GM21576 (cell line): ENCODE data around the gene PHACTR2.

ENCODE experiments used
- ATAC-seq: cut with Tn5 transposase; IDR thresholded peaks from one replicate; pipeline ENCODE4 v1.9.1; 2021; ENCODE audit warnings: mild to moderate bottlenecking, moderate library complexity; ENCODE audit not compliant: unreplicated experiment

The PHACTR2 gene

DNA sequence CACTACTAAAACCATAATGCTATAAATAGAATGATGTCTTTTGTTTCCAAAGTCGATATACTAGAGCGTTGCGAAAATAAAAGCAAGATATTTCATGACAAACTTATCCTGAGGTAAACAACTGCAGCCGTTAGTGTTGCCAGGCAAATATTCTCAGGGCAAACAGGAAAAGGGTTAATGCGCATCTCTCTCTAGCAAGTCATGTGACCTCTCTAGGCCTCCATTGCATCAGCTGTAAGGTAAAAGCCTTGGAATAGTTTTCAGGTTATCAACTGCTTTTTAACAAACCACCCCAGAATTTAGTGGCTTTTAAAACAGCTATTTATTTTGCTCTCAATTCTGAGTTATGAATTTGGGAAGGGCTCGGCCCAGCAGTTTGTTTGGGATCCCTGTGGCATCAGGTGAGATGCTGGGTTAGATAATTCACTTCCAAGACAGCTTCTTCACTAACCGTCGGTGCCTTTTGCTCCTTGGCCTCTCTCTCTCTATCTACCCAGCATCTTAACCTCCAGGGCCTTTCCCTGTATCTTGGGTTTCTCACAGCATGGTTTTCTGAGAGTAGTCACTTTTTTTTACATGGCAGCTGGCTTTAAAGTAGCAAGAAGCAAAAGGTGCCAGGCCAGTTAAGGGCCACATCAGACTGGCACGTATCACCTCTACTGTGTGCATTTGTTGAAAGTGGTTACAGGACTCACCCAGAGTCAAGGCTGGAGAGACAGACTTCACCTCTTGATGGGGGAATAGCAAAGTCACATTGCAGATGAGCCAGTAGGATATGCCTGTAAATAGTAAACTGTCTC is 126.2 kb downstream of the PHACTR2 start:
- ATAC-seq: no peak

- ATAC-seq: no peak
Observed at GRCh38 chr6:143804835-143805239, 127.1 kb downstream of the PHACTR2 start.

DNA sequence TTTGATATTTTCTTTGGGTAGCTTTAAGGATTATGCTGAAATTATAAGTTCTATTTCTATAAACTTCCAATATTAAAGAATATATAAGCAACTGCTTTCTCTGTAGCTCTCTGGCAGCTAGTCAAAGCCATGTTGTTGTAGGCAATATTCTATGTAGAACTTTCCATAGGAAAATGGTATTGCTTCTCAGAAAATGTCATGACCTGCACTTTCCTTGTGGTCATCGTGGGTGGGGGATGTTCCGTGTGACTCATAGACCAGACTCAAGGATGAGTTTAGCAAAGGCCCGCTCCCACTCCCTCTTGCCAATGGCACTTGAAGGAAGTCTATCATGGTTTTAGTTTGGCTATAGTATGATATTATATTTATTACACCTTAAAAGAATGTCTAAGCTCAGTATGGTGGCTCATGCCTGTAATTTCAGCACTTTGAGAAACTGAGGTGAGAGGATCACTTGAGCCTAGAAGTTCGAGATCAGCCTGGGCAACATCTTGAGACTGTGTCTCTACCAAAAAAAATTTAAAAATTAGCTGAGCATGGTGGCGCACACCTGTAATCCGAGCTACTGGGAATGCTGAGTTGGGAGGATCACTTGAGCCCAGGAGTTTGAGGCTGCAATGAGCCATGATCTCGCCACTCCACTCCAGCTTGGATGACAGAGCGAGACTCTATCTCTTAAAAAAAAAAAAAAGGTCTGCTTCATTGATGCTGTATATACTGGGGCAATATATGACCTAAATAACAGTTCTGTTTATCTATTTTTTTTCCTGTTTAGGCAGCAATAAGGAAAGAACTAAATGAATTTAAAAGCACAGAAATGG is 128.7 kb downstream of the PHACTR2 start:
- ATAC-seq: no peak

DNA sequence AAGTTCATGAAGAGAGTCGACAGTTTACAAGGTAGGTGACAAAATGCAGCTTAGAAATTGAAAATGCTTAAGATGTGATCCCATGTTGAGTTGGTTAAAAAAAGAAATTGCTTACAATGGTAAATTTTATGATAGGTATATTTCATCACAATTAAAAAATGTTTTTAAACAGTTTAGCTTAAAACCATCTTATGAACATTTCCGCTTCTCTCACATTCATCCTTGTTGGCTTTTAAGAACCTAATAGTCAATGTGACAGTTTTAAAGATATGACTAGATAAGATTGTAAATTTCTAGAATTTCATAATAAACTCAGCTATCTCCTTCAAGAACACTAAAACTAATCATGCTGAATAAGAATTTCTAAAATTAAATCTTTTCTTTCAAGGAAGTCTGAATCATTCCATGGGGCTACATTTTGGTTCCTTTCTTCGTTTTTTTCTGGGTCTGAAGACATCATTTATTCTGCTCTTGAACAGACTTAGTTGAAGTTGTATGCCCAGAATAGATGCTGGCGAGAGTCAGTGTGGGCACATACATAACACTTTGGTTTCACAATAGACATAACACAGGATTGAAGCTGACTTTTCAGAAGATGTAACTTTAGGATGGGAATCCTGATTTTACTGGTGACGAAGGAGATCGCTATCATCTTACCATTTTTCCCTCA is 129.5 kb downstream of the PHACTR2 start:
- no peak for ATAC-seq

- no peak for ATAC-seq
Observed at GRCh38 chr6:143810745-143811144, 133.0 kb downstream of the PHACTR2 start.

DNA sequence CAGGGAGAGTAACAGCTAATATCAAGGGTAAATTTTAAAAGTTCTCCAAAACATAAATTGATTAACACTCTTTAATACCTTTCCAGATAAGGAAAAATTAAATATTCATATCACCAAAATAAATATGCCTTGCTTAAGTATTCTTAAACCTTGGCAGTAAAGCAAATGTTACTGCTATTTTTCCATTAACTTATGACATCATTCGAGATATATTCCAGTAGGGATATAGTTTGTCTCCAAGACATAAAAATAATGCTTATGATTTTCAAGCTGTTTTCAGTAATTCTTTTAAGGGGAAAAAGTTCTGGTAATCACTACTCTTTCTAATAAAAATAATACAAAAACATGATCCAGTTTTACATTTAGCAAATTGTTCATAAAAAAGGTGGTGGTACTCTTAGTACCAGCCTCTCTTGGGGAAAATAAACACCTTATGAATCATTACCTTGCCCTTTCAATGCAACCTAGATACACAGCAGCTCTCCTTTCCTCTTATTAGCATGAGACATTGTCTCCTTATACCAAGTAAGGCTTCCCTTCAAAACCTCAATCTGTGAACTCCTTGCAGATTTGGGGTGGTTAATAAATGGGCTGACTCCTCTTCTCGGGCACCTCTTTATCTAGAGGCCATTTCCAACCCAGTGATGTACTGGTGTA is 133.9 kb downstream of the PHACTR2 start:
- ATAC-seq: no peak

- ATAC-seq: no peak
Observed at GRCh38 chr6:143817621-143818020, 139.9 kb downstream of the PHACTR2 start.

DNA sequence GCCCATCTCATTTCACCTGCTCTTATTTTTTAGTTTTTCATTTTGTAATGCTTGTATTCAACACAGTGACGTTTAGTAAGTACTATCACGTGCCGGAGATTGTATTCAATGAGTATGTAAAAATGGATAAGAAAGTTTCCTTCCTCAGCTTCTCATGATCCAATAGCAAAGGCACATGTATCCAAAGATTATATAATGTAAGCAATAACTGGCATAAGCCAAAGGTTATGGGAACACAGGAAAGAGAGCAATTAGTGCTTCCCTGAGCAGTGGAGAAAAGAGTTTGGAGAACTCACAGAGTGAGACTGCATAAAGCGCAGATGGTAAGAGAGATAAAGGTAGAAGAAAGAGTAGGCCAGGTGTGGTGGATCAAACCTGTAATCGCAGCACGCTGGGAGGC is 143.6 kb downstream of the PHACTR2 start:
- no peak for ATAC-seq

GRCh38 chr6:143822584-143823024 is 144.8 kb downstream of the PHACTR2 start:
- ATAC-seq: no peak

DNA sequence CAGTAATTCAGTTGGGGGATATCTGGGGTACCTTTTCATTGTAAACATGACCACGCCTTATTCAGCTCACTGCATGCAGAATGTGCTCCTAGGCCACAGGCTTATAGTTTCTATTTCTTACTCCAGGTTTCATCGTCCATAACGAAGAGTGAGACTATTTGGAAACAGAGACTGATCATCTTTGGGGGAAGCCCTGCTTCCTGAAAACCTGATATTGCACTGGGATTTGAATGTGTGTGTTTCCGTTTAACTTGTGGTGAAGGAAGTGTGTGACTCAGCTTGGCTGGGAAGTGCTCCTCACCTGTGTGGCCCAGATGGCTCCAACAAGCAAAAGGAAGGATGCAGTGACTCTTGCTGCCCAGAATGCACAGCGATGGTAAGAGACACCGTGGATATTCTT is 145.8 kb downstream of the PHACTR2 start:
- ATAC-seq: no peak

- ATAC-seq: no peak
Observed at GRCh38 chr6:143828572-143828971, 150.8 kb downstream of the PHACTR2 start.

GRCh38 chr6:143836150-143836549 is 158.4 kb downstream of the PHACTR2 start:
- ATAC-seq: no peak

DNA sequence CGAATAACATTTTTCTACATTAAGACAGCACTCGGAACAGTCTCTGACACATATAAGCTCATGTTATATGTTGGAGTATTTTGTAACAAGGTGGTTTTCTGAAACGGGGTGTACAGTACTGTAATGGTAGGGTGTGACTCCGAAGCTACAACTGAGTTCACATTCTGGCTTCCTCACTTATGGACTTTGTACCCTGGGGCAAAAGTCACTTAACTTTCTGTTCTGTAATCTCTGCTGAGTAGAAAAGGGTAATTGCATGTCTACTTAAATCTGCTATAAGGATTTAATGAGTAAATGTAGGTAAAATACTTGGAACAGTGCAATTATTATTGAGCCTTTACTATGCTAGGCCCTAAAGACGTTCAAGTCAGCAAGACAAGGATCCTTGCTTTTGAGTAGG is 160.6 kb downstream of the PHACTR2 start:
- no peak for ATAC-seq

DNA sequence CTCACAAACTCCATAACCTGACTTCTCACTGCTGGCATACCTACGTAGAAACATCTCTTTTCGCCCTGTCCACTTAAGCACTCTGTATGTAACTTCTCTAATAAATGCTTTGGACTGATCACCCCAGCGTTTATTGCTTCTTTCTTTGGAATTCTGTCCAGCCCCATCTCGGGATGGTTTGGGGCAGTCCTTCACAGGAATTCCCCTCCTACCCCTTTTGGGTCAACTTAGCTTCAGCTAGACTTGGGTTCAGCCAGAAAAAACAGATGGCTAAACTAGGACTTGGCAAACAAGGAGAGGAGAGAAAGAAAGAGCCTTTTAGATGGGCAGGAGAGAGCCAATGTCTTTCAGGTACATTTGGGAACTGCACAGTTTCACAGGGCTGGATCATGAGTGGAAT is 161.4 kb downstream of the PHACTR2 start:
- ATAC-seq: no peak

- ATAC-seq: no peak
Observed at GRCh38 chr6:143840595-143841265, 163.0 kb downstream of the PHACTR2 start.

DNA sequence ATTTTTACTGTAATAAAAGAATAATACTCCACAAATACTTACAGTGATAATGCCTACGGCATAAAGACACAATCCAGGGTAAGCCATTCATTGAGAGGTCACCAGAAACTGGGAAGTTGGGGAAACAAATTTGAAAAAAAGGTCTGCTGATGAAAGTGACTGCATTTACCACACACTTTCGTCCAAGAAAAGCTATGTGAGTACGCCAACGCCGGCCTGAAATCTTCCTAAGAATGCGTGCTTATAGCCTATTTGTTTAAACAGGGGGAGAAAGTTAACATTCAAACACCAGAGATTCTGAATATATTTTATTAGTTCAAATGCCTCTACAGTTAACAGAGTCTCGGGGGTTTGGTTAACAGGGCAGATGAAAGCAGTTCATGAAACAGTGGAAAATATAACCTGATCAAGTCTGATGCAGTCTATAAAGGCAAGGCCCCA is 164.7 kb downstream of the PHACTR2 start:
- ATAC-seq: no peak

DNA sequence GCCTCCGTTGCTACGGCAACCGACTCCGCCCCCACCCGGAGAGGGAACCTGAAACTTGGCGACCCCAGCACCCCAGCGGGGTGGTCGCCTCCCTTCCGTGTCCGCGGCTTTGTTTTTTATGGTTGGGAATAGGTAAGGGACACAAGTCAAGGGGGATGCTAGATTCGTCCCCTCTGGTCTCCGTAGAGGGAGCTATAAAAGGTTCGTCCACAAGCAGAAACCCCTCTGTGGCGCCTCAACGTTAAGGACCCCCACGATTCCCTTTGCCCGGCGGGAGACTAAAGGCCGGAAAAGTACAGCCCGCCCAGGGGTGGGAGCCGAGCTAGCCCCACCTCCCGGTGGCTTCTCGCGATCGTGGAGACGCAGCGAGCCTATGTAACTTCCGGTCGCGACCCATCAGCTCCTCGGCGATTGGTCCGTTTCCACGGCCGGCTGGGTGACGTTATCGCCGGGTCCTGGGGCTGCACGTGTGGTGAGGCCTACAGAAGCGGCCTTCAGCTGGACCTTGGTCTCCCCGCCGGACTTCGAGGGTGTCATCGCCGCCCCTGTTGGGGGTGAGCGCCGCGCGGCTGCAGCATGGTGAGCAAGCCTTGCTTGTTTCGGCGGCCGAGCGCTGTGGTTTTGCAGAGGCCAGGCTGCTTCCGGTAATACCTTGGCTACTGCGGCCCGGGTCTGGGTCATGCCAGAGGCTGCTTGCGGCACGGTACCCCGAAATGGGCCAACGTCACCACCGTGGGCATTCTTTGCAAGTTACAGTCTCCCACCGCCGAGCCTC is 165.3 kb downstream of the PHACTR2 start, which contains the start of gene LTV1:
TSS of gene LTV1 (plus strand) at position 437 of the 775 bp plus-strand sequence. CDS start at position 577, 140 bp downstream.
- peak; percentile 100 for ATAC-seq

DNA sequence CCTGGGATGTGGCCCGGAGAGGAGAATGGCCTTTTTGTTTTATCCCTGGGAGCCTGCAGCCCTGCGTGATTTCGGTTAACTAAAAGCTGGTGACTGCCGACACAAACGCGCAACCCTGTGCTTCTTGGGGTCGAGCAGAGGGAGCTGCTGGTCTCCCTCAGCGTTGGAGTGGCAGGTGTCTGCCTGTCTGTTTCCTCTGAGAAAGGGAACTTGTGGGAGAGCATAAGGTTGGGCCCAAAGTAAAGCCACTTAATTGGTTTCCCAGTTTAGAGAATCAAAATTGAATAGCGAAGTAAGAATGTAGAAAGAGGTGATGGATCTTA is 165.9 kb downstream of the PHACTR2 start:
- peak; percentile 2 for ATAC-seq

GRCh38 chr6:143844006-143844405 is 166.2 kb downstream of the PHACTR2 start:
- no peak for ATAC-seq

DNA sequence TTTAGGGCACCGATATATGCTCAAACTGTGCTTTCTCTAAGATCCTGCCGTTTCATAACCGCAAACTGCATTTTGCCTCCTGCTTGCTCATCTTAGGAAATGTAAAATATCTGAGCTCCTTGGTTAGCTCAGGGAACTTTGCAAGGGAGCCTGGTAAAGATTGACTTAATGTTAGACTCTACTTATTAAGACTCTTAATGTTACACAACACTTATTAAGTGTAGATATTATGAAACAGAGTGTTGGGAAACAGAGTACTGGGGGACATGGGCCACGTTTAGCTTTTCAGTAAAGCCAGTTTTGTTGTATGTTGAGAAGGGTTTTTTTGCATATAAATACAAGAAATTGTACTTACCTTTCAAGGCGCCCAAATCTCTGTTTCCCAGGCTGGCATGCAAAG is 167.3 kb downstream of the PHACTR2 start:
- no peak for ATAC-seq
